Stimulated activated CD8-positive, alpha-beta memory T cell treated with anti-CD3 and anti-CD28 coated beads, Interleukin-7, amount 100 ng/mL, for 48 hours (primary cell): ENCODE results near the gene TFAP2A.

ENCODE experiments used
- DNase-seq, 2 donors: peaks; one replicate each; pipeline ENCODE4 v3.0.0-alpha.2; 2020; ENCODE audit warnings: low read depth in 1 of 2; ENCODE audit errors: extremely low read depth in 1 of 2

TFAP2A gene

GRCh38 chr6:10384091-10384609, 30.7 kb downstream of the TFAP2A start:
- no peak for DNase-seq

GRCh38 chr6:10383331-10384090, 31.4 kb downstream of the TFAP2A start:
- no peak for DNase-seq

GRCh38 chr6:10382728-10383330, 32.0 kb downstream of the TFAP2A start:
- no peak for DNase-seq

- no peak for DNase-seq
These were observed 32.6 kb downstream of the TFAP2A start for GRCh38 chr6:10382322-10382721.

- no peak for DNase-seq
These were observed 33.1 kb downstream of the TFAP2A start for GRCh38 chr6:10381830-10382208.

- no peak for DNase-seq
These were observed 33.6 kb downstream of the TFAP2A start for GRCh38 chr6:10381133-10381829.

- DNase-seq, result no peak
These were observed 39.4 kb downstream of the TFAP2A start for GRCh38 chr6:10375391-10375969.

- no peak for DNase-seq
These were observed 41.1 kb downstream of the TFAP2A start for GRCh38 chr6:10373642-10374359.

GRCh38 chr6:10369896-10370295, 45.0 kb downstream of the TFAP2A start:
- no peak for DNase-seq

- no peak for DNase-seq
These were observed 46.0 kb downstream of the TFAP2A start for GRCh38 chr6:10368861-10369260.

- no peak for DNase-seq
These were observed 51.0 kb downstream of the TFAP2A start for GRCh38 chr6:10363911-10364310.

- no peak for DNase-seq
These were observed 52.6 kb downstream of the TFAP2A start for GRCh38 chr6:10362300-10362699.

GRCh38 chr6:10361428-10361827, 53.4 kb downstream of the TFAP2A start:
- DNase-seq, result no peak

- no peak for DNase-seq
These were observed 55.3 kb downstream of the TFAP2A start for GRCh38 chr6:10359581-10359980.

GRCh38 chr6:10355115-10355702, 59.7 kb downstream of the TFAP2A start:
- DNase-seq, result no peak

- DNase-seq, result no peak
These were observed 63.1 kb downstream of the TFAP2A start for GRCh38 chr6:10351791-10352190.

GRCh38 chr6:10350720-10351119, 64.2 kb downstream of the TFAP2A start:
- DNase-seq, result no peak

- DNase-seq, result no peak
These were observed 67.1 kb downstream of the TFAP2A start for GRCh38 chr6:10347561-10348327.
